Erythroblast (primary cell): ENCODE results near the gene TBC1D13.

ENCODE experiments used
- GATA1 ChIP-seq: IDR thresholded peaks from 2 replicates; pipeline ENCODE4 v1.6.1; 2011; ENCODE audit warnings: low read depth, mild to moderate bottlenecking, control low read depth, low read length, moderate library complexity
- POLR2A ChIP-seq: IDR thresholded peaks from 2 replicates; pipeline ENCODE4 v1.6.1; 2011; ENCODE audit warnings: mild to moderate bottlenecking, low read length

DNA sequence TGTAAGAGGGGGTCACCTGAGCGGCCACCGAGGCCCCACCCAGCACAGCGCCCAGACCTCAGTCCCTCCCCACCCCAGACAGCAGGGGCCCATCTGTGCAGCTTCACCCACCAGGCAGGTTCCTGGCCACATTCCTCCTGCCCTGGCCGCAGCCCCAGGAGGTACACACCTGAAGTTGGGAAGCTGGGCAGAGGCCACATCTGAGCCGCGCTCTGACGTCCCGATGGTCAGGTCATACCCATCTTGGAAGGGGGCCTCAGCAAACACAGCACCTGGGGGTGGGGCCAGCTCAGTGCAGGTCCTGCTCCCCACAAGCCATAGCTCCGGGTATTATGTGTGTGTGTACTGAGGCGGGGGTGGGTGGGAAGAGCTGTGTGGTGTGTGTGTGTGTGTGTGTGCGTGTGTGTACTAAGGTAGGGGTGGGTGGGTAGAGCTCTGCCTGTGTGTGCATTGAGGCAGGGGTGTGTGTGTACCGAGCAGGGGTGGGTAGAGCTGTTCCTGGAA, 36.9 kb downstream of the TBC1D13 start:
- TF ChIP-seq POLR2A: no peak
- TF ChIP-seq GATA1: no peak
